Measurements from ENCODE around the gene SLC5A10.

- TF ChIP-seq POLR2A (IDR thresholded peaks at IDR 0.05): no peak
- TF ChIP-seq, protein P1, sequence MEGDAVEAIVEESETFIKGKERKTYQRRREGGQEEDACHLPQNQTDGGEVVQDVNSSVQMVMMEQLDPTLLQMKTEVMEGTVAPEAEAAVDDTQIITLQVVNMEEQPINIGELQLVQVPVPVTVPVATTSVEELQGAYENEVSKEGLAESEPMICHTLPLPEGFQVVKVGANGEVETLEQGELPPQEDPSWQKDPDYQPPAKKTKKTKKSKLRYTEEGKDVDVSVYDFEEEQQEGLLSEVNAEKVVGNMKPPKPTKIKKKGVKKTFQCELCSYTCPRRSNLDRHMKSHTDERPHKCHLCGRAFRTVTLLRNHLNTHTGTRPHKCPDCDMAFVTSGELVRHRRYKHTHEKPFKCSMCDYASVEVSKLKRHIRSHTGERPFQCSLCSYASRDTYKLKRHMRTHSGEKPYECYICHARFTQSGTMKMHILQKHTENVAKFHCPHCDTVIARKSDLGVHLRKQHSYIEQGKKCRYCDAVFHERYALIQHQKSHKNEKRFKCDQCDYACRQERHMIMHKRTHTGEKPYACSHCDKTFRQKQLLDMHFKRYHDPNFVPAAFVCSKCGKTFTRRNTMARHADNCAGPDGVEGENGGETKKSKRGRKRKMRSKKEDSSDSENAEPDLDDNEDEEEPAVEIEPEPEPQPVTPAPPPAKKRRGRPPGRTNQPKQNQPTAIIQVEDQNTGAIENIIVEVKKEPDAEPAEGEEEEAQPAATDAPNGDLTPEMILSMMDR (IDR thresholded peaks at IDR 0.05): no peak
These were observed 64.3 kb downstream of the SLC5A10 start for GRCh38 chr17:19016297-19016696.

Measured in Peyer's patch (tissue), 4 donors.